Measurements from ENCODE around the gene COL5A1.

GRCh38 chr9:134789168-134789567 is 147.6 kb downstream of the COL5A1 start:
- TF ChIP-seq, protein P1, sequence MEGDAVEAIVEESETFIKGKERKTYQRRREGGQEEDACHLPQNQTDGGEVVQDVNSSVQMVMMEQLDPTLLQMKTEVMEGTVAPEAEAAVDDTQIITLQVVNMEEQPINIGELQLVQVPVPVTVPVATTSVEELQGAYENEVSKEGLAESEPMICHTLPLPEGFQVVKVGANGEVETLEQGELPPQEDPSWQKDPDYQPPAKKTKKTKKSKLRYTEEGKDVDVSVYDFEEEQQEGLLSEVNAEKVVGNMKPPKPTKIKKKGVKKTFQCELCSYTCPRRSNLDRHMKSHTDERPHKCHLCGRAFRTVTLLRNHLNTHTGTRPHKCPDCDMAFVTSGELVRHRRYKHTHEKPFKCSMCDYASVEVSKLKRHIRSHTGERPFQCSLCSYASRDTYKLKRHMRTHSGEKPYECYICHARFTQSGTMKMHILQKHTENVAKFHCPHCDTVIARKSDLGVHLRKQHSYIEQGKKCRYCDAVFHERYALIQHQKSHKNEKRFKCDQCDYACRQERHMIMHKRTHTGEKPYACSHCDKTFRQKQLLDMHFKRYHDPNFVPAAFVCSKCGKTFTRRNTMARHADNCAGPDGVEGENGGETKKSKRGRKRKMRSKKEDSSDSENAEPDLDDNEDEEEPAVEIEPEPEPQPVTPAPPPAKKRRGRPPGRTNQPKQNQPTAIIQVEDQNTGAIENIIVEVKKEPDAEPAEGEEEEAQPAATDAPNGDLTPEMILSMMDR (IDR thresholded peaks at IDR 0.05) = no peak
- no peak for TF ChIP-seq POLR2AphosphoS5 (IDR thresholded peaks at IDR 0.05)
- no peak for TF ChIP-seq POLR2A (IDR thresholded peaks at IDR 0.05)
- TF ChIP-seq EP300 (IDR thresholded peaks at IDR 0.05) = no peak

Data from upper lobe of left lung (tissue), 4 donors.